ENCODE results near the gene MYCBPAP.

MYCBPAP gene

DNA sequence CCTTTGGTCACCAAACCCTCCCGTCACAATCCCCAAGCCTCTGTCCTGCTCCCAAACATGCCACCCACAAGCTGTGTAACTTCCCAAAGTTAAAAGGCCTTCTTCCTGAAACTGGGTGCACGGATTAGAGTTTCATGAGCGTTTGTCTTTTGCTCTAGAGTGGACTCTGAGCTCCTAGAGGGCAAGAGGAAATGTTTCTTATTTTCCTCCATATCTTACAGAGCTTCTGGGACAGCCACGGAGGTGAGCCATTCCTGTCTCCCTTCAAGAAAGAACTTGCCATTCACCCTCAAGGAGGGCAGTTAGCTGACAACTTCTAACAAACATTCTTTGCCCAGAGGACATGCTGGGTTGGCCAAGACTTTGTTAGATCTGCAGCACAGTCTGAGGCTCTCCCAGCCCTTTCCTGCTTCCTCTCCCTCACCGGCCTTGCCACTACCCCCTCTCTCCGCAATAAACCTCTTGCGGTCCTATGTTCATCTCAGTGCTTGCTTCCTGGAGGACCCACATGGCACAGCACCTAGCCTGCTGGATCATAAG, 2.6 kb upstream of the MYCBPAP start:
- Histone ChIP-seq H3K9me3 (no peaks in the 10 kb centered on the region), H3K27ac (no peak overlapping the region), H3K4me3 (ENCODE audit: low read depth in 1 of 2, low read length in 1 of 2) (no peak overlapping the region), H3K36me3 (no peaks in the 10 kb centered on the region), H3K27me3 (peaks cover 17% of the 10 kb centered on the region), H3K4me1 (ENCODE audit: control insufficient read depth in 1 of 2, insufficient read depth in 1 of 2, low read depth in 1 of 2, low read length in 1 of 2) (peaks cover 7 to 13% of the 10 kb centered on the region in 2 experiments)
- TF ChIP-seq, protein P1, sequence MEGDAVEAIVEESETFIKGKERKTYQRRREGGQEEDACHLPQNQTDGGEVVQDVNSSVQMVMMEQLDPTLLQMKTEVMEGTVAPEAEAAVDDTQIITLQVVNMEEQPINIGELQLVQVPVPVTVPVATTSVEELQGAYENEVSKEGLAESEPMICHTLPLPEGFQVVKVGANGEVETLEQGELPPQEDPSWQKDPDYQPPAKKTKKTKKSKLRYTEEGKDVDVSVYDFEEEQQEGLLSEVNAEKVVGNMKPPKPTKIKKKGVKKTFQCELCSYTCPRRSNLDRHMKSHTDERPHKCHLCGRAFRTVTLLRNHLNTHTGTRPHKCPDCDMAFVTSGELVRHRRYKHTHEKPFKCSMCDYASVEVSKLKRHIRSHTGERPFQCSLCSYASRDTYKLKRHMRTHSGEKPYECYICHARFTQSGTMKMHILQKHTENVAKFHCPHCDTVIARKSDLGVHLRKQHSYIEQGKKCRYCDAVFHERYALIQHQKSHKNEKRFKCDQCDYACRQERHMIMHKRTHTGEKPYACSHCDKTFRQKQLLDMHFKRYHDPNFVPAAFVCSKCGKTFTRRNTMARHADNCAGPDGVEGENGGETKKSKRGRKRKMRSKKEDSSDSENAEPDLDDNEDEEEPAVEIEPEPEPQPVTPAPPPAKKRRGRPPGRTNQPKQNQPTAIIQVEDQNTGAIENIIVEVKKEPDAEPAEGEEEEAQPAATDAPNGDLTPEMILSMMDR (IDR thresholded peaks at IDR 0.05) = no peak

DNA sequence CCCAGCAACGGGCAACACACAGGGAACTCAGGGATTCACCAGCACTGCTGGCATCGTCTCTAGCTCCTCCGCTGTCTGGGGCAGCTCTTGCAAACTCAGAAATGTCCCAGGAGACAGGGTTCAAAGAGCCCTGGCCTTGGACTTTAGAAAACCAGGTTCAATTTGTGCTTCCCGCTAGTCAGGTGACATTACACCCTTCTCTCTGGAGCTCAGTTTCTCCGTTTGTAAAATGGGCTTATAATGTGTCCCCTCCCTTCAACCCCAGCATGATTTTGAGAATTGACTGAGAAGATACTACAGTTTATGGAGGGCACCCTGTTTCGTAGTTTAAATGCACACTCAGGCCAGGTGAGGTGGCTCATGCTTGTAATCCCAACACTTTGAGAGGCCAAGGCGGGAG, 1.9 kb upstream of the MYCBPAP start:
- Histone ChIP-seq H3K4me3 (ENCODE audit: low read depth in 1 of 2, low read length in 1 of 2) (no peak overlapping the region), H3K4me1 (ENCODE audit: control insufficient read depth in 1 of 2, insufficient read depth in 1 of 2, low read depth in 1 of 2, low read length in 1 of 2) (peaks cover 7 to 13% of the 10 kb centered on the region in 2 experiments), H3K27me3 (peaks cover 17% of the 10 kb centered on the region), H3K36me3 (no peaks in the 10 kb centered on the region), H3K27ac (no peak overlapping the region), H3K9me3 (no peaks in the 10 kb centered on the region)
- TF ChIP-seq, protein P1 (IDR thresholded peaks at IDR 0.05) = no peak

DNA sequence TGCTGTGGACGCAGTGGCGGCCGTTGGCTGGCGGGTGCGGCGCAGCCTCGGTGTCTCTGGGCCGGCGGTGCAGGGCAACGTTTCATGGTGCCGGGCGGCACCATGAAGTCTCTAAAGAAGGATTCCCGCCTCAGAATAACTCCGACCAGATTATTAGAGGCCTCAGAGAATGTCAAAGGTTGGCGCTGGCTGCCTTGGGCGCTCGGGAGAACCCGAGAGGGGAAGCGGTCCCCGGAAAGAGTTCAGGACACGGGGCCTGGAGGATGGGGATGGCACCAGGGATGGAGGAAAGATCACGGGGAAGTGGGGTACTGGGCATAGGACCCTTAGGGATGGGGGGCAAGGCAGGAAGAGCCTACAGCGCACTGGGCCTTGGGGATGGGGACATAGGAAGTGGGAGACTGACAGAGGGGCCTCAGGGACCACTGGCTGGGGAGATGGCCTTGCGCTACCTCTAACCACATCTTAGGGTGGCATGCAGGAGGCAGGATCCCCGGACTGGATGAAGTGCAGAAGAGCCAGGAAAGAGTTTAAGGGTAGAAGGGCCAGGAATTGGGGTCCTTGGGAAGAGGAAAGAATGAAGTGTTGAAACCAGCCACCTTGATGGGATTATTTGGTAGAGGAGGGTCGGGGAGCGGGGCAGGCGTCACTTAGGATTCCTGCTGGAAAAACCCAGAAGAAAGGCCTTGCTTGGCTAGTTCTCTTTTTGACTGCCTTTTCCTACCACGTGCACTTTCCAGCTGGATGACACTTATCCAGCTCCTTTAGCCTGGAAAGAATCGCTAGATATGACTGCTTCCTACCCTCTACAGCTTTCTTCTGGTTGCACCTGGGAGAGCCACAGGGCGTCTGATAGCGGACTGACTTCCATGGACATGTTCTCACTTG, 578 bp downstream of the MYCBPAP start:
- TF ChIP-seq, protein P1 (IDR thresholded peaks at IDR 0.05) = no peak
- Histone ChIP-seq H3K4me3 (ENCODE audit: low read depth in 1 of 2, low read length in 1 of 2) (peak overlapping the region; percentile 70 to 80), H3K36me3 (no peaks in the 10 kb centered on the region), H3K27ac (peak overlapping the region; percentile 11), H3K9me3 (no peaks in the 10 kb centered on the region), H3K27me3 (peaks cover 6% of the 10 kb centered on the region), H3K4me1 (ENCODE audit: control insufficient read depth in 1 of 2, insufficient read depth in 1 of 2, low read depth in 1 of 2, low read length in 1 of 2) (peaks cover 7 to 12% of the 10 kb centered on the region in 2 experiments)

DNA sequence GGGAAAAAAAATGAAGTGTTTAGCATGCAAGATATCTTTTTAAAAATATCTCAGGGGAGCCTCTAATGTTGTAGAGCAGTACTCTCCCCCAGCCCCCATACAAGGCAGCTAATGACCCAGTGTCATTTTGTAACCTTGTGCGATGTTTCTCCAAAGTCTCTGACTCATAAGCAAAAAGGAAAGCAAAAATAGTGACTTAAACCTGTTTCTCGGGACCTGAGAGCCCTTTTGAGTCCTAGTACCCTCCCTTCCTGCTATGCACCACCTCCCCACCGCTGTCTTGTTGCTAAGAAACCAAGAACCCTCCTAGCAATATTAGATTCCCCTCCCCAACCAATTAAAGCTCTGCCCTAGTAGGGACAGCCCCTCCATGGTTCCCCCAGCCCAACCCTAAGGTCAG, 2.8 kb downstream of the MYCBPAP start:
- Histone ChIP-seq H3K4me3 (ENCODE audit: low read depth in 1 of 2, low read length in 1 of 2) (no peak overlapping the region), H3K27ac (no peak overlapping the region), H3K9me3 (no peaks in the 10 kb centered on the region), H3K27me3 (peaks cover 4% of the 10 kb centered on the region), H3K36me3 (no peaks in the 10 kb centered on the region), H3K4me1 (ENCODE audit: control insufficient read depth in 1 of 2, insufficient read depth in 1 of 2, low read depth in 1 of 2, low read length in 1 of 2) (peaks cover 7% of the 10 kb centered on the region in 2 experiments)
- TF ChIP-seq, protein P1 (IDR thresholded peaks at IDR 0.05) = no peak

DNA sequence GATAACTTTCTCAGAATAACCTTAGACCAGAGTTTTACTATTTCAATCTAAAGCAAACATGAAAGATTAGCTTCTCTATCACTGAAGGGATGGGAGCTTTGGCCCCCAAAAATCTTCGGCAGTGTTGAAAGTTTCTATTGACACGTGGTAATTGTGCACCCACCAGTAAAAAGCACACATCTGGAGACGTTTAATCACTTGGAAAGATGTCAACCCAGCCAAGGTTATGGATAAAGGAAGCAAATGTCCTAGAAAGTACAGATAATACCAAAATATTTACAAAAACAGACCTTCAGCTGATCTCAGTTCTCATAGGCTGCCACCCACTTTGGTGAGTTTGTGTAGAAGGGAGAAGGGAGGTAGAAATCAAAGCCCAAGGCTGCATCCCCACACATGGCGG, 5.3 kb downstream of the MYCBPAP start:
- H3K27ac ChIP-seq = no peak overlapping the region
- TF ChIP-seq, protein P1 (IDR thresholded peaks at IDR 0.05) = no peak
- peaks cover 7% of the 10 kb centered on the region in 2 experiments for H3K4me1 ChIP-seq (ENCODE audit: control insufficient read depth in 1 of 2, insufficient read depth in 1 of 2, low read depth in 1 of 2, low read length in 1 of 2)
- no peaks in the 10 kb centered on the region for H3K36me3 ChIP-seq
- no peaks in the 10 kb centered on the region for H3K27me3 ChIP-seq
- H3K4me3 ChIP-seq (ENCODE audit: low read depth in 1 of 2, low read length in 1 of 2) = no peak overlapping the region
- H3K9me3 ChIP-seq = no peaks in the 10 kb centered on the region
